Astrocyte of the spinal cord (primary cell): ENCODE data around the gene AKAP6.

Experiments used
- DNase-seq: peaks from one replicate; pipeline ENCODE4 v3.0.0; 2011; ENCODE audit warnings: low read depth, low spot score
- H3K4me3 ChIP-seq: 2 replicates; pipeline ENCODE4 v1.5.1; 2011; ENCODE audit warnings: low read depth, mild to moderate bottlenecking, low read length, moderate library complexity
- CTCF ChIP-seq: IDR thresholded peaks from 2 replicates; pipeline ENCODE4 v1.5.1; 2012; ENCODE audit warnings: low read depth, mild to moderate bottlenecking, low read length, inconsistent platforms
- in situ Hi-C: cut with HindIII; loops from 2 replicates; pipeline ENCODE4 v1.10.0; 2017; ENCODE audit warnings: low sequenced_read_pairs

The AKAP6 gene

GRCh38 chr14:32825058-32825457 is 496.0 kb downstream of the AKAP6 start:
- no peak for DNase-seq
- in situ Hi-C loops = no loop called here
- TF ChIP-seq CTCF = no peak
- H3K4me3 ChIP-seq = no peak overlapping the region

- H3K4me3 ChIP-seq = no peak overlapping the region
- in situ Hi-C loops = no loop called here
- DNase-seq = peak; percentile 32
- peak; percentile 35 for TF ChIP-seq CTCF
These were observed 497.4 kb downstream of the AKAP6 start for GRCh38 chr14:32826404-32827082.

GRCh38 chr14:32827514-32827913 is 498.4 kb downstream of the AKAP6 start:
- in situ Hi-C loops = no loop called here
- no peak for DNase-seq
- TF ChIP-seq CTCF = no peak
- H3K4me3 ChIP-seq = no peak overlapping the region

GRCh38 chr14:32835924-32836323 is 506.8 kb downstream of the AKAP6 start:
- TF ChIP-seq CTCF = no peak
- in situ Hi-C loops = no loop called here
- DNase-seq = no peak
- no peak overlapping the region for H3K4me3 ChIP-seq

GRCh38 chr14:32841698-32842097 is 512.6 kb downstream of the AKAP6 start:
- TF ChIP-seq CTCF = no peak
- DNase-seq = no peak
- H3K4me3 ChIP-seq = no peak overlapping the region
- in situ Hi-C loops = no loop called here

GRCh38 chr14:32846821-32847365 is 517.8 kb downstream of the AKAP6 start:
- DNase-seq = peak; percentile 26
- H3K4me3 ChIP-seq = no peak overlapping the region
- TF ChIP-seq CTCF = no peak
- in situ Hi-C loops = no loop called here

- no peak overlapping the region for H3K4me3 ChIP-seq
- in situ Hi-C loops = no loop called here
- TF ChIP-seq CTCF = no peak
- no peak for DNase-seq
These were observed 518.8 kb downstream of the AKAP6 start for GRCh38 chr14:32847867-32848266.
